Mammary epithelial cell (primary cell): ENCODE data around the gene RIMS1.

ENCODE experiments used
- EZH2 ChIP-seq: IDR thresholded peaks from 2 replicates; pipeline ENCODE4 v1.6.1; 2012; ENCODE audit warnings: low read length, inconsistent platforms, borderline replicate concordance
- TF ChIP-seq, protein P1 (sequence below), 2 donors: IDR thresholded peaks in 1 of 2; conservative IDR thresholded peaks in 1 of 2; 2 replicates each; pipeline ENCODE4 v1.5.1; 2011 to 2012; ENCODE audit warnings: inconsistent platforms in 2 of 2, low read length in 2 of 2, mild to moderate bottlenecking in 2 of 2, control low read depth in 1 of 2, low read depth in 1 of 2; ENCODE audit not compliant: insufficient read depth in 1 of 2; ENCODE audit errors: extremely low read depth in 1 of 2

DNA sequence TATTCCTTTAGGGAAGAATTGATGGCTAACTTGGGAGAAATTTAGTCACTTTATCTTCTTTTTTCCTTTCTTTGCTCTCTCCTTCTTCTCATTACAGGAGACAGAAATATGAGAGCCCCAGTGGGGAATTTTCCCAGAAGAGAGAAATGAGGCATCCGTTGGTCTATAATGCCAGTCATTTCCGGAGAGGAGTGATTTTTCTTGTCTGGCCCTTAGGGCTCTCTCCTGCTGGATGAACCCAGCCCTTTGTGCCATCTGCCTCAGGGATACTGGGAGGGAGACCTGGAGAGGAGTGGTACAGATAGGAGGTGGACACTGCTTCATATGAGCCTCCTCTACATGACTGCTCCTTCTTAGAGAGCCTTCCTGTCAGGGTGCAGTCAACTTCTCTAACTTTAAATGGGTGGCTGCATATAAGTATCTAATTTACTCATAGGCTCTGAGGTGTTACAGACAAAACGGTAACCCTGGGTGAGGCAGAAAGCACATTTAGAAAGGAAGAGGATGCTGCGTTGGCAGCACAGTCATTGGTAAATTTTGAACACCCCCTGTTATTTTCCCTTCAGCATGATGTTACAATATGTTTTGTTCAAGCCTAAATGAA lies 21.9 kb downstream of the RIMS1 start:
- no peak for TF ChIP-seq EZH2
- TF ChIP-seq, protein P1, sequence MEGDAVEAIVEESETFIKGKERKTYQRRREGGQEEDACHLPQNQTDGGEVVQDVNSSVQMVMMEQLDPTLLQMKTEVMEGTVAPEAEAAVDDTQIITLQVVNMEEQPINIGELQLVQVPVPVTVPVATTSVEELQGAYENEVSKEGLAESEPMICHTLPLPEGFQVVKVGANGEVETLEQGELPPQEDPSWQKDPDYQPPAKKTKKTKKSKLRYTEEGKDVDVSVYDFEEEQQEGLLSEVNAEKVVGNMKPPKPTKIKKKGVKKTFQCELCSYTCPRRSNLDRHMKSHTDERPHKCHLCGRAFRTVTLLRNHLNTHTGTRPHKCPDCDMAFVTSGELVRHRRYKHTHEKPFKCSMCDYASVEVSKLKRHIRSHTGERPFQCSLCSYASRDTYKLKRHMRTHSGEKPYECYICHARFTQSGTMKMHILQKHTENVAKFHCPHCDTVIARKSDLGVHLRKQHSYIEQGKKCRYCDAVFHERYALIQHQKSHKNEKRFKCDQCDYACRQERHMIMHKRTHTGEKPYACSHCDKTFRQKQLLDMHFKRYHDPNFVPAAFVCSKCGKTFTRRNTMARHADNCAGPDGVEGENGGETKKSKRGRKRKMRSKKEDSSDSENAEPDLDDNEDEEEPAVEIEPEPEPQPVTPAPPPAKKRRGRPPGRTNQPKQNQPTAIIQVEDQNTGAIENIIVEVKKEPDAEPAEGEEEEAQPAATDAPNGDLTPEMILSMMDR (conservative IDR thresholded peaks at IDR 0.05 in 1 of 2, IDR thresholded peaks at IDR 0.05 in 1 of 2; ENCODE audit: extremely low read depth in 1 of 2, insufficient read depth in 1 of 2, low read depth in 1 of 2, low read length in 2 of 2), result no peak
